HG03460 (cell line): ENCODE data around the gene HMGB1.

Experiments
- ATAC-seq: cut with Tn5 transposase; IDR thresholded peaks from one replicate; pipeline ENCODE4 v1.9.1; 2021; ENCODE audit not compliant: unreplicated experiment

Gene HMGB1

DNA sequence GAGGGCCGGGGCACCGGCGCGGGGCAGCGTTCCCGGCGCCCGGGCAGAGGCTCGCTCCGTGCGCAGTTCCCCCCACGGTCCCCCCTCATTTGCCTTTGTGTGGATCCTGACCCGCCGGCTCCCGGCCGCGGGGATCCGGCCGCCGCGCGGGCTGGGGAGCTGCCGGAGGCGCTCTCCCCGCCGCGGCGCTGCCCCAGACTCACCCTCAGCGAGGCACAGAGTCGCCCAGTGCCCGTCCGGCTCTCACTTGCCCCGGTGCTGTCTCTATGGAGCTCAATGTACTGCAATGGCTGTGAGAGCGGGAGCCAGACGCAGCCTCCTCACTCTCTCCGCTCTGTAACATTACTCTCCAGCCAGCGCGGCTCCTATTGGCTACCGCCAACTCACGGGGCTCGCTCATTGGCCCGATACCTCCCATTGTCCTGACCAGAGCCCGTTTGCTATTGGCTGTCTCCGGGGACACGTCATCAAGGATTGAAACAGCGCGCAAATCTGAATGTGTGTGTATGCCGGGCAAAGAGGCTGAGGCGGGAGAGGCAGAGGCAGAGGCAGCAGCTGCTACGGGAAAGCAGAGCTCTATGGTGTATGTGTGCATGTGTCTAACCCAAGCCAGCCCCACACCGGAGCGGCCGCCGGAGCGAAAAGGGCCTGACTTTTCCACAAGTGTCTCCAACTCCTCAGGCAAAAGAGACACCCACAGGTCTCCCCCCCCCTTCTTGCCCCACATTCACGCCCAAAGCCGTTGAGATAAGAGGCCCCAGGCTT lies at the start of gene HMGB1:
Gene HMGB1, minus strand, starts transcription at position 344 of the 765 bp plus-strand sequence. CDS start 2,256 bp downstream, outside the sequence.
- ATAC-seq: peak; percentile 86

DNA sequence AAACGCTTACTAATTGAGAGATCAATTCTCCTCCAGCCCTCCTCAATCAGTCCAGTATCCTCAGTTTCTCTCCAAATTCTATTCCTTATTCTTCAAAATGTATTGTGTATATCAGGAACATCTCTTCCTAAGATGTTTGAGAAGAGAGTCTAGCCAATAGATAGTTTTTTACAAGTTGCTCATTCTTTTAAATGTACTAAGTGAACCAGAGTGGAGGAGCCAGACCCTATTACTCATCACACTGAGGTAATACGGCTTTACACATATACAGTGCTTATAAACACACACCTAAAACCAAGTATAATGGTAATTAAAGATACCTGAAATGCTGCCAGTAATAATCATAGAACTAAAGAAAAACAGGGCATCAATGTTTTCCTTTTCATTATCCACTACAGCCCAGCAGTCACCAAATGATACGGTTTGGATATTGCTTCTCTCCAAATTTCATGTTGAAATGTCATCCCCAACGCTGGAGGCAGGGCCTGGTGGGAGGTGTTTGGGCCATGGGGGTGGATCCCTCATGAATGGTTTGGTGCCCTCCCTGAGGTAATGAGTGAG lies 45.2 kb upstream of the HMGB1 start:
- no peak for ATAC-seq

DNA sequence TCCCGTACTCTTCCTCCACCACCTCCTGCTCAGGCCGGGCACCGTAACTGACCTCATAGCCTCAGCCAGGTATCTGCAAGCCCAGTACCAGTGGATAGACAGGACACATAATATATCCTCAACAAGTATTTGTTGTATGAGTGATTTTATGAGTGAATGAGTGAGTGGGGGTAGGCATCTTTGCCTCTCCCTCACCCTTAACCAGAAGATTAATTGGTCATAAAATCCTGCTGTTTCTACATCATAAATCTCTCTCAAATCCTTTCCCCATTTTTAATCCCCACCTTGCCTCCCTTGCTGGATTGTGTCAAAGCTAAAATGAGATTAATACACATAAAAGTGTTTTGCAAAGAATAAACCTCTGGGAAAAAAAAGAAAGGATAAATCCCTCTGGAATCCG lies 44.4 kb upstream of the HMGB1 start:
- ATAC-seq: no peak

DNA sequence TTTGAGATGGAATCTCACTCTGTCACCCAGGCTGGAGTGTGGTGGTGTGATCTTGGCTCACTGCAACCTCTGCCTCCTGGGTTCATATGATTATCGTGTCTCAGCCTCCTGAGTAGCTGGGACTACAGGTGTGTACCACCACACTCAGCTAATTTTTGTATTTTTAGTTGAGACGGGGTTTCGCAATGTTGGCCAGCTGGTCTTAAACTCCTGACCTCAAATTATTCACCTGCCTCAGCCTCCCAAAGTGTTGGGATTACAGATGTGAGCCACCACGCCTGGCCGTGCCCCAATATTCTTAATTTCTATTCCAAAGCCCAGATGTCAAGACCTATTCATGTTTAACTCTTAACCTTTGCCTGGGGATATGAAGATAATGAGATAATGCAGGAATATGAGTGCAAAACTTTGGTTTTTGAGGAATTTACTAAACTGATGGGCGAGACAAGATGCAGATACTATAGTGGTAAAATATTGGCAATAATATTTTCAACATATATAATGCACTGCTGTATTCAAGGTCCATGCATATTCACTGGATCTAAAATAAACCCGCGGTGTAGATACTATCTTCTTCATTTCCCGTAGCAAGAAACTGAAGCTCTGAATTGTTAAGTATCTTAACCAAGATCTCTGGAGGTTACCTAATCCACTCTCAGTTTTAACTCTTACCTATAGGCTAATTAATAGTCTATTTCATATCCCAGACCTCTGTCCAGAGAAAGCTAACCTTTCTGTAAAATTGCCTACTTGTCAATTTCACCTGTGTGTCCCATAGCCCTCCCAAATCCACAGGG lies 43.7 kb upstream of the HMGB1 start:
- ATAC-seq: no peak

DNA sequence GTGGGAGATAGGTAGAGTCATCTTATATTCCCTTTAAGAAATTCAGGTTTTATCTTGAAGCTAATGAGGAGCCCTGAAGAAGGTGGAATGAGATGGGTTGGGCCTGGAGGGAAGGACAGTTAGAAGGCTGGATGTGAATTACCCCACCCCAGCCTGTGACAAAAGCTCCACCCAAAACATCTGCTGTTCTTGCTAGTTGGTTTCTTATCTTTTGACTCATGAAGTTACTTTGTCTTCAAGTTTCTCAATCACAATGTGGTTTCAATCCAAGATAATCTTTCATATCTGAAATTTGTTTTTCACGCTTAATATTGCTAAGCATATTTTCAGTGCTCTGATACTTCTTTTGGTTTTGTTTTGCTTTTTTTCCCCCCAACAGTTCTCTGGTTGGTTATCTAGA lies 38.3 kb upstream of the HMGB1 start:
- ATAC-seq: no peak

DNA sequence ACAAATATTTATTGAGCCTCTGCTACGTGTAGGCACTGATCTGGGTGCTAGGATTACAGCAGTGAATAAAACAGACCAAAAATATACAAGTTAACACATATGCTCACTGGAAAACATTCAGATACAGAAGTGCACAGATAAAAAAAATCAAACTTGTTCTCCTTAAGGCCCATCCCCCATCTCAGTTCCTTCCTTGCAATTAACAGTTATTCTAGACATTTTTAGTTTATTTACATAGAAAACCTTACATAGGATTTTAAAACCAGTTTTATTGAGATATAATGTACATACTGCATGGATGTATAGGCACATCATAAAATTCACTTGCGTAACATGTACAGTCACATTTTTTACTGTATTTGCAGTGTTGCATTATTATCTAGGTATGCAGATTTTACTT lies 36.5 kb upstream of the HMGB1 start:
- no peak for ATAC-seq

DNA sequence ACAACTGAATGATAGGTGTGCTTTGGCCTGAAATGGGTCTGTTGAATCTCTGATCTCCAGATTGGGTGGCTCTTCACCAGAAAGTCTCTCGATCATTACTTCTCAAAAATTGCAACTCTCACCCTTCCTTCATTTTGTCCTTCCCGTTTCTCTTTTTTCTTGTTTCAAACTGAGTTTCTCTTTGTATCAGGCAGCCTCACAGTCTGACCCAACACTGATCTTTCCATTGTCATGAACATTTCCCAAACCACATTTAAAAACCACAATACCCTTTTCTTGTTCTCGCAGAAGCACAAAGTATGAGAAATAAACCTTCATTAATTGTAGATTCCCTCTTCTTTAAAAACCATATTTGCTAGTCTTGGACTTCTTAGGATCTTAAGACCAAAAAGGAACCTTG lies 33.6 kb upstream of the HMGB1 start:
- no peak for ATAC-seq

DNA sequence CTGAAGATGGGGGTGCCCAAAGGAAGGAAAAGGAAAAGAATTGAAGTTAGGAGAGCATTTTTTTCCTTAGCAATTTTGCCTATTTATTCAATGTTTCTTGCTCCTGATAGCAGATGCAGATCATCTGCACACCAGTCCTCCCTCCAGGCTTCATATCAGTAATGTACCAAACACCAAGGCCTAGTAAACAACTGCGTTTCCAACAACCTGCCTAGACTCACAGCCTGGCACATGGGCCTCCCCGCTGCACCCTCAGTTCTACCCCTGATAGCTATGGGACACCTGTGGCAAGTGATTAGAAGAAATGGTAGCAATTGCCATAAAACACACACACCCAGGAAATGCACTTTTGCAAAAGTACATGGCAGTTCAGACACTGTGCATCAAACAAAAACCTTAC lies 30.4 kb upstream of the HMGB1 start:
- no peak for ATAC-seq

DNA sequence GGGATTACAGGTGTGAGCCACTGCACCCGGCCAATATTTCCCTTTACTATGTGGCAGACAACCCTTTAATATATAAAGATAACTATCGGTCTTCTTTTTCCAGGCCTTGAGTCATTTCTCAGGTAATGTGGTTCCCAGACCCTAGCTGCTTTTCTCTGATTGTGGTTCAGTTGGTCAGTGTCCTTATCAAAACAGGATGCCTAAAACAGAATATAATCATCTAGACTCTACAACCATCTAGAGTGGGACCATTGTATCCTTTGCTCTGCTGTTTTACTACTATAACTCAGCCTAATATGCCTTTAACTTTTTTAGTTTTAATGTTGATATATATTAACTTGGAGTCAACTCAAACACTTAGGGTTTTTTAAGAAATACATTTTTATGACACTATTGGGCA lies 30.0 kb upstream of the HMGB1 start:
- no peak for ATAC-seq

DNA sequence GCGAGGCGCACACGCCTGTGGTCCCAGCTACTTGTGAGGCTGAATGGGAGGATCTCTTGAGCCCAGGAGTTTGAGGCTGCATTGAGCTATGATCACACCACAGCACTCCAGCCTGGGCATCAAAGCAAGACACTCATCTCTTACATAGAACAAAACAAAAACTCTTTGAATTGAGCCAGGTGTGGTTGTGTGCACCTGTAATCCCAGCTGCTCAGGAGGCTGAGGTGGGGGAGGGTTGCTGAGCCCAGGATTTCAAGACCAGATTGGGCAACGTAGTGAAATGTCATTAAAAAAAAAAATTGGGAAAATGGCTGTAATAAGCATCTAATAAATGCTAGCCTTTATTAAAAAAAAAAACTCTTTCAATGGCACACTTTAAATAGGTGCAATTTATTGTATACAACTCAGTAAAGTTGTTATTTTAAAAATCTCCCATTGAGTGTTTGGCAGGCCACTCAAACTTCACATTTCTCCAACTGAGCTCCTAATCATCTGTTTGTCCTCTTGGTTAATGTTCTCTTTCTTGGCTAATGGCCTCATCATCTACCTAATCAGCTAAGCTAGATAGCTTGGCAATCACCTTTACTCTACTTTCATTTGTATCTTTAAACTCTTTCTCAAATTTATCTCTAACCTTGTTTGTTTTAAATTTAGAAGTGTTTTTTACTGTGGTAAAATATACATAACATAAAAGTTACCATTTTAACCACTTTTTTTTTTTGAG lies 28.1 kb upstream of the HMGB1 start:
- no peak for ATAC-seq

DNA sequence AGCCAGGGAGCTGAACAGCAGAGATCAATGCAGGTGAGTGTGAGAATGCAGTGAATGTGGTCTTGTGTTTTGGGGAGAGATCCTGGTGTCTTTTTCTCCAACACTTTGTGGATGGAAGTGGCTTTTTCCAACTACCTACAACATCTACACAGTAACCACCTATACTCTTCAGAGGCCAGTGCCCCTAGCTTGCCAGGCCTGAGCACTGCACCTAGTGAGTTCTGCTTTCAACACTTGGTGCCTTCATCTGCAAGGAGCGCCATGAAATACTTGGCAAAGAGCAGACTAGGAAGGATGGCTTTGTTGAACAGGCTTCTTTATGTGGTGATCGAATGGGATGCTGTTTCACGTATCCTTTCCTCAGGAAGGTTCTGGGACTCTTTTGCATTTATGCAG lies 21.3 kb upstream of the HMGB1 start:
- ATAC-seq: no peak

DNA sequence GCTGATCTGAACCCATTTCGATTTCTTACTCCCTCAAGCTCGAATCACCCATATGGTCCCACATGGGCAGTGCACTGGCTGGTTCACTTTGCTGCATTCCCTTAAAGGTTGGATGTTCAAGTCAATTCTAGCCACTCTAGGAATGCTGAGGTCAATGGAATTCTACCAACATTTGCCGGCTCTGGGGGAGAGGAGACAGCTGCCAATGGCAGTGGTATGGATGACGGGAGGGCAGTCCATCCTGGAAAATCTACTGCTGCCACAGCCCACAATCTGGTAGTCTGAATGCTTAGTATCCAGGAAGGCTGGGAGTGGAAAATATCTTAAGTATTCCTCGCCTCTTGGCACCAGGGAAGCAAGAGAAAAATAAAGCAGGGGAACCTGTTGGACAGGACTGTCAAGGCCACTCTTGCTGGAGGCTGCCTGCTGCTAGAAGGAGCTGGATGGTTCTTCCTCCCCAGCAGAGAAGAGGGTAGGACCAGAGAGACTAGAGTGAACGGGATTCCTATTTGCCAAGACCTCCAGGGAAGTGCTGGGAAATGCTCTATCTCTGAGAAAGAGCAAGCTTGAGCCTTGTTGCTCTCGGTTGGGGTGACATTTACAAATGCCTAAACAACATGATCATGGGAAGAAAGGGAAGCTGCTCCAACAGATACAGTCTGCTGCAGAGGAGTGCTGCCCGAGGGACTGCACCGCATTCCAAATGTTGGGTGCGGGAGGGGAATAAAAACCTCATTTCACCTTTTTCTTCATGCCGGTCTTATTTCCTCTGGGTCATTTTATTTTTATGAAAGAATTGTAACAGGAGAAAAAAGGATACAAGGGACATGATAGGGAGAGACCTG lies 20.7 kb upstream of the HMGB1 start:
- ATAC-seq: no peak

DNA sequence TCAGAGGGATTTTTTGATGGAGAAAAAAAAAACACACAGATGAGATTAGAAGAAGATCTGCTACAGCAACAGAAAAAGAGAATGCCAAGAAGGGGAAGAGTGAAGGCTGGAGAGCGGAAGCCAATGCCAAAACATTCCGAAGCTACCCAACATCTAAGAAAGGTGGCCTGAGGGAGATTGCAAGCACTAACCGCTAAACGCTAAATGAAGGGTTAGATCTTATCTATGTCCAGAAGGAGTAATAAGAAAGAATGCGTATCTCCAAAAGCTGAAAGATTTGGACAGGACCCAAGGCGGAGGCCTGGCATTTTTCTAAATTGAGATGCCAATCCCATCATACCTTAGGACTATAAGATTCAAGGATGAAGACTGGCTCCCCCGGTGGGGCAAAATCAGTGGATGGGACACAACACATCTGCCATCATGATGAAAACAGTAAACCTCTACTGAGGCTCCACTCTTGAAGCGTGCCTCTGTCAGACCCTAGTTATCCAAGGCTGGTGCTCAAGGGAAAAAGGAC lies 15.6 kb upstream of the HMGB1 start:
- ATAC-seq: no peak

DNA sequence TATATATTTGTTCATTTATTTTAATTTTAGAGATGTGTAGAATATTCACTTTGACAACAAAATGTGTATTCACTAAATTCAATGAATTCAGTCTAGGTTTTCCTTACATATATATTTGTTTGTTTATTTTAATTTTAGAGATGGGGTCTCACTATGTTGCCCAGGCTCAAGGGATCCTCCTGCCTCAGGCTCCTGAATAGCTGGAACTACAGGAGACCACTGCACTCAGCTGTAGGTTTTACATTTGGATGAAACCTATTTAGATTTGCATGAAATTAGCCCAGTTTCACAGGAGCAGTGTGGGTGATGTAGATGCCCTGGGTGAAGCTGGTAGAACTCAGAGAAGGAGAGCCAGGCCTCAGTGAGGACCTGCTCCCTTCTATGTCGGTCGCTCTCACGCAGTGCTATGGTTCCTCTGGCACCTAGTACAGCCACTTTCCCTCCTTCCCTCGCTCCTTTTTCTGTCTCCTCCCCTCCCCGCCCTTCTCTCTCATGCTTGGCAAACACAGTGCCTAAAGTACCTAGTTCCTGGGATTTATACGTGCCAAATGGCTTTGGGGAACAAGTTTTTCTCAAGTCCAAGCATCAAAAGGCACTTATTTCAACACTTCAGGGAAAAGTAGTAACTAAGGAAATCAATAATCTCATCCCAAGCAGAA lies 14.7 kb upstream of the HMGB1 start:
- no peak for ATAC-seq

DNA sequence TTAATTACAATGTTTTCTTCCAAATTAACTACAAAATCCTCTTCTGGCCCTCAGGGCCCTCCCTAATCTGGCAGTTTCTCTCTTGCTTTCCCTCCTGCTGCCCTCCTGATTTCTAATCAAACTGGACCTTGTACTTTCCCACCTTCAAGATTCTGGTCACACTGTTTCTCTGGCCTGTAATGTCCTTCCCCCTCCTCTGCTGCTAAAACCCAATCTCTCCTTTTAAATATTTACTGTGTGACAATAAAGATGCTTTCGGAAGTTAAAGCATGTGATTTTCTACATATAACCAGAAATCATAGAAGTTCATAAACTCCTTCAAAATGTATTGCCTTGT lies 14.1 kb upstream of the HMGB1 start:
- no peak for ATAC-seq

DNA sequence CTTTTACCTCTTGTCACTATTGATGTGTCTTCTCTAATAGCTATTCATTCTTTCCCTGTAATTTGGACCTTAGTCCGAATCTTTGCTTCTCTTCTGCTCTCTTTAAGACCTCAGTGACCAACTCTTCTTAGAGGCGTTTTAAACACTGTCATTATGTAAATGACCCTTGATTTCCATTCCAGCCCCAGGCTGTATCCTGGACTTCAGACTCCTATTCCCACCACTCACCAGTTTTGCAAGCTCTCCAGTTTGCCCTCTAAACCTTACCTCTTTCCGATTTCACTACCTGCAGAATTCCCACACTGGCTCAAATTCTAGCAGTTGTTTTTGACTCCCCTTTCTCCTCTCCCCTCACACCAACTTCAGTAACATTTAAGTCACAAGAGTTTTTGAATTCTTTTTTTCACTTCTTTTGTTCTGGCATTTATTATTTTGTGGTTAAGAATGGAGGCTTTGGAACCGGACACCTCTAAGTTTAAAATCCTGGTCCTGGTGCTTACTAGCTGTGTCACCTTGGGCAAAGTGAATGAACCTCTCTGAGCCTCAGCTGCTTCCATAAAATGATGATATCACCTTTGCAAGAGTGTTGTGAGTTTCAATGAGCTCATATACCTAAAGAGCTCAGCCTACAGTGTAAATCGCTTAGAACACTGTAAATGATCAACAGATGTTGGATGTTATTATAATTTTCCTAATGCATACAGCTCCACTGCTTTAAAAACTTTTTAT lies 13.6 kb upstream of the HMGB1 start:
- ATAC-seq: no peak

DNA sequence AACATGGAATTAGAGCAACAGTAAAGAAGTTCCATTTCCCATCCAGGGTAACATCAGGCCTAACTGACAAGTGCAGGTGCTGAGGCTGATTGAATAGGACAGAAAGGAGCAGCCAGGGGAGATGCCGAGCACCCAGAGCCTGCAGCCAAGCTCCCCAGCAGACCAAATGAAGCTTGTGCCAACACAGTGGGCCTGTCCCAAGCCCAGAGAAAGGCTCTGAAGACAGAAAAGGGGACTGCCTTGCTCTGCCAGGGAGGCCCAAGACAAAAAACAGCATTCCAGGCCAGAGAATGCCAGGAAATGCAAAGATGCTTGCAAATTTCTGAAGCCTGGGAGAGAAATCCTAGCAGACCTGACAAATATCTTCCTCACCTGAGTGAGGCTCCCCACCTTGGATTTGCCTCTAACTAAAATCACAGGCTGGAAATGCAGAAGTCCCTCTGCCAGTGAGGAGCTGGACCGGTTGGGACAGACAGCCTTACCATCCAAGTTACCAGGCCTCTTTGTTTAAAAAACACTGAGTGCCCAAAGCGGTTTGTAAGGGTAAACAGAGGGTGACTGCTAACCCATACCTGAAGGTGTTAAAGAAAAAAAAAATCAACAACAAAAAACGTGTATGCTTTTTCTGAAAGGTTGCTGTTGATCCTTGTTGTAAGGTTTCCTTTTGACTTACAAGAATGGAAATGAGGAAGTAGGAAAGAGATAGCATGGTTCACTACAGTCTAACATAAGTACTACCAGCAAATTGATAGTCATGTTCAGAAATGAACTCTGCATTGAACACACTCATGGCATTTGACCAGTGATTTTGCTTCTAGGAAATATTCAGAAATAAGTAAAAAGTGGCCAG lies 11.8 kb upstream of the HMGB1 start:
- no peak for ATAC-seq

DNA sequence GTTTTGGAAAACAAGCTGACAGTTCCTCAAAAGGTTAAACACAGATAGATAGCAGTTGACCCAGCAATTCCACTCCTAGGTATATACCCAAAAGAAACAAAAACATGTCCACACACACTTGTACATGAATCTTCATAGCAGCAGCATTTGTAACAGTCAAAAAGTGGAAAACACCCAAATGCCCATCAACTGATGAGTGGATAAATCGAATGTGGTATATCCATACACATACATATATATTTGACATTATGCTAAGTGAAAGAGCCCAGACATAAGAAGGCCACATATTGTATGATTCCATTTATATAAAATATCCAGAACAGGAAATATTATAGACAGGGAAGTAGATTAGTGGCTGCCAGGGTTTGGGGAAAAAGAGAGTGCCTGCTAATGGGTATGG lies 7.9 kb upstream of the HMGB1 start:
- ATAC-seq: no peak
